Vagina (tissue), 2 donors: ENCODE measurements around the gene SCLT1. TPM values are rescaled to one million over a fixed set of nuclear protein-coding genes. Genes with fewer than 3 reads are reported as not detected.
A peak's percentile ranks its signal among the peaks of the same experiment; 100 is the strongest.

ENCODE experiments used
- DNase-seq, 2 donors: peaks; one replicate each; pipeline ENCODE4 v3.0.0-alpha.2; 2017; ENCODE audit errors: extremely low spot score in 2 of 2
- H3K27ac ChIP-seq: fragments of 200-600 bp; sonication (generic); one replicate; pipeline ENCODE4 v1.5.1; 2019
- H3K27me3 ChIP-seq: fragments of 200-600 bp; sonication (generic); one replicate; pipeline ENCODE4 v1.5.1; 2019
- H3K36me3 ChIP-seq, 2 donors: fragments of 200-600 bp; sonication (generic); one replicate each; pipeline ENCODE4 v1.5.1; 2017 to 2019
- H3K4me1 ChIP-seq: fragments of 200-600 bp; sonication (generic); one replicate; pipeline ENCODE4 v1.5.1; 2019
- H3K4me3 ChIP-seq, 2 donors: fragments of 200-600 bp; sonication (generic); 1 replicate in 1 of 2; 2 replicates in 1 of 2; pipeline ENCODE4 v1.5.1; 2016 to 2019
- H3K9me3 ChIP-seq: fragments of 200-600 bp; sonication (generic); one replicate; pipeline ENCODE4 v1.5.1; 2019
- POLR2A ChIP-seq, 2 donors: fragments of 450-650 bp; IDR thresholded peaks; one replicate each; pipeline ENCODE4 v1.6.1; 2017; ENCODE audit warnings: antibody characterized with exemption in 2 of 2, mild to moderate bottlenecking in 2 of 2, moderate library complexity in 2 of 2
- POLR2AphosphoS5 ChIP-seq, 2 donors: sonication (generic); formaldehyde crosslinking; IDR thresholded peaks; one replicate each; pipeline ENCODE4 v1.9.0; 2017; ENCODE audit warnings: antibody characterized with exemption in 2 of 2, mild to moderate bottlenecking in 2 of 2, low read depth in 1 of 2; ENCODE audit not compliant: insufficient read depth in 1 of 2
- intact Hi-C: fragments of 100-400 bp; cut with DNase I; formaldehyde crosslinking; loops from one replicate; pipeline ENCODE4 v1.15.1; 2023
- total RNA-seq: library from RNA; depleted of rRNA; stranded (reverse); fragments of >200 nt; gene quantifications from one replicate; pipeline ENCODE4 v1.2.3, GENCODE V29; 2016
- TF ChIP-seq, protein P1 (sequence below), 3 experiments: fragments of 450-650 bp in 2 of 3; fragments of 200-600 bp in 1 of 3; sonication (generic) in 1 of 3; IDR thresholded peaks; one replicate each; pipeline ENCODE4 v1.5.1; 2017 to 2019; ENCODE audit warnings: antibody characterized with exemption in 3 of 3, mild to moderate bottlenecking in 2 of 3, moderate library complexity in 2 of 3

Gene SCLT1
- 18.9 TPM for total RNA-seq

DNA sequence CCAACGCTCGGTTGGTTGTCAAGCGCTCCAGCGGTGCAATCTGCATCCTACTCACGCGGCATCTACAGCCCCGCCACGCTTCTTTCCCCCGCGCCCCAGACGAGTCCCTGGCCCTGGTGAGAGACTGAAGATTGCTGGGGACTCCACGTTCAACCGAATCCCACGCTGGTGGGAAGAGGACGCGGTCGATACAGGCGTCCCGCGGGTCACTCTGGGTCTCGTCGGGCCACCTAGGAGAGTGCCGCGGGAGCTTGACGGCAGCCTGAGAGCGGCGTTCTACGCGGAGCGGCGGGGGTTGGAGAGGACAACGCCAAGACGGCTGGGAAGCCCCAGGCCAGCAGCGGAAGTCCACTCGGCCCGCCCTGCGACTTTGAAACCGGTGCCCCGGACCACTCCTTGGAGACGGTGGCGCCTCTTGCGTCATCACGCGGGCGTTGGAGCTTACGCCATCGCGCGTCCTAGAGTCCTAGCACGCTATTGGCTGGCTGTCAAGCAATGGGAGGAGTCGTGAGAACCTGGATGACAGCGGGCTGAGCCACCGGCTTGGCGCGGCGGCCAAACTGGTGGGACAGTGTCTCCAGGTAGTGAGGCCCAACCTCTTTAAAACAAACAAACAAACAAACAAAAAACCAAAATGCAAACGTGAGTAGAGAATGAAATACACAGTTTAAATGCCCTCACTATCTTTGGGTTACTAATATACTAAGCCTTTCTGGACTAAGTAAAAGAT lies at the start of gene SCLT1:
Gene SCLT1 (minus strand): TSS at position 349 of the 730 bp plus-strand sequence. CDS start 436 bp downstream, outside the sequence.
- peak; percentile 98 to 99 for DNase-seq
- TF ChIP-seq, protein P1, sequence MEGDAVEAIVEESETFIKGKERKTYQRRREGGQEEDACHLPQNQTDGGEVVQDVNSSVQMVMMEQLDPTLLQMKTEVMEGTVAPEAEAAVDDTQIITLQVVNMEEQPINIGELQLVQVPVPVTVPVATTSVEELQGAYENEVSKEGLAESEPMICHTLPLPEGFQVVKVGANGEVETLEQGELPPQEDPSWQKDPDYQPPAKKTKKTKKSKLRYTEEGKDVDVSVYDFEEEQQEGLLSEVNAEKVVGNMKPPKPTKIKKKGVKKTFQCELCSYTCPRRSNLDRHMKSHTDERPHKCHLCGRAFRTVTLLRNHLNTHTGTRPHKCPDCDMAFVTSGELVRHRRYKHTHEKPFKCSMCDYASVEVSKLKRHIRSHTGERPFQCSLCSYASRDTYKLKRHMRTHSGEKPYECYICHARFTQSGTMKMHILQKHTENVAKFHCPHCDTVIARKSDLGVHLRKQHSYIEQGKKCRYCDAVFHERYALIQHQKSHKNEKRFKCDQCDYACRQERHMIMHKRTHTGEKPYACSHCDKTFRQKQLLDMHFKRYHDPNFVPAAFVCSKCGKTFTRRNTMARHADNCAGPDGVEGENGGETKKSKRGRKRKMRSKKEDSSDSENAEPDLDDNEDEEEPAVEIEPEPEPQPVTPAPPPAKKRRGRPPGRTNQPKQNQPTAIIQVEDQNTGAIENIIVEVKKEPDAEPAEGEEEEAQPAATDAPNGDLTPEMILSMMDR (IDR thresholded peaks at IDR 0.05) = no peak
- TF ChIP-seq POLR2AphosphoS5 (IDR thresholded peaks at IDR 0.05; ENCODE audit: insufficient read depth in 1 of 2, low read depth in 1 of 2) (peak; percentile 81 to 98), POLR2A (IDR thresholded peaks at IDR 0.05) (peak in 1 of 2 donors; percentile 80)
- H3K36me3 ChIP-seq = no peaks in the 10 kb centered on the region
- no peaks in the 10 kb centered on the region for H3K27me3 ChIP-seq
- peak within 1 kb of the TSS; percentile 75 to 91 for H3K4me3 ChIP-seq
- peaks cover 28% of the 10 kb centered on the region for H3K4me1 ChIP-seq
- intact Hi-C loops = no loop called here
- H3K9me3 ChIP-seq = no peaks in the 10 kb centered on the region
- H3K27ac ChIP-seq = peak within 1 kb of the TSS; percentile 97

DNA sequence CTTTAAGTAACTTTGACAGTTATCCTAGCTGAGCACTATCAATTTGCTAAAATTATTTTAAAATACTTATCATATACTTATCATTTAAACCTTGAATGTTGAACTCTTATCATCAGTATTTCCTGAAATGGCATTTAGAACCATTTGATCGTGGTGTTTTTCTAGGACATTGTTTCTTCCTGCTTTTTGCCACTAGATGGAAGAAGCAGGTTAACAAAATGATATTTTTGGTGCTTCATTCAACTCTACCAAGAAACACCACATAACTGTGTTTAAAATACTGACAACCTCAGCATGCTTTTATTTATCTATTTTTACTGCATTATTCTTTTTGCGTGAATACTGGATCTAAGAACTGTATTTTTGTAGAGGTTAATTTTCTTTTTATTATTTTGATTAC lies 47.2 kb upstream of the SCLT1 start:
- TF ChIP-seq POLR2AphosphoS5 (IDR thresholded peaks at IDR 0.05; ENCODE audit: insufficient read depth in 1 of 2, low read depth in 1 of 2) = no peak
- TF ChIP-seq, protein P1 (IDR thresholded peaks at IDR 0.05) = no peak
- TF ChIP-seq POLR2A (IDR thresholded peaks at IDR 0.05) = no peak
- Histone ChIP-seq H3K4me1 (no peaks in the 10 kb centered on the region), H3K27me3 (no peaks in the 10 kb centered on the region), H3K4me3 (no peak overlapping the region), H3K27ac (no peak overlapping the region), H3K36me3 (no peaks in the 10 kb centered on the region), H3K9me3 (no peaks in the 10 kb centered on the region)
- no peak for DNase-seq
- intact Hi-C loops = no loop called here

DNA sequence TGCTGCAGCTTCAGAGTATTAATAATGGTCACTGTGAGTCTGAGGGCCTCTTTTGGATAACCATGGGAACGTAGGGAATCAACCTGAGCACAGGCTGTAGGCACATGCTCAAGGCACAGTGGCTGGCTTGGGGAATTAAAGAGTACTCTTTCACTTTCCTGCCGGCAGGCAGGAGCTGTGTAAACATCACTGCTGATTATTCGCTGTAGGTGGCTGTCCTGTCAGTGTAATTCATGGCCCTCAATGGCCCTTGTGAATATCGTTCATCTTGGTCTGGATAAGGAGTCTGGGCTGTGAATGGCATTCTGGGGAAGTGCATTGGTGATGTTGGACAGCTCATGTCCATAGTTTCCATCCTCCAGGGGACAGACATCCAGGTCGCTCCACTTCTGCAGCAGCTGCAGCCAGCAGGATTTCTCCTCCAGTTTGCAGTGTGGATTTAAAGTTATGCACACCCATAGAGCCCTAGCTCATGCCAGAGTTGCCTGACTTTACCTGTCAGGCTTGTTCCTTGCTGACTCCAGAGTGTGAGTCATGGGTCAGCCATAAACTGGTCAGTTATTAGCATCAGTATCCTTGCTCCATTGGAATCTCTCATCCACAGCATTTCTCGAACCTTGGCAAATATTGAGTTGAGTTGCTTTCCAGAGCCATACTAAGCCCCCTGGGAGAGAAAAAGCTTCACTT lies 45.6 kb upstream of the SCLT1 start:
- intact Hi-C loops = no loop called here
- no peak for DNase-seq
- no peak overlapping the region for H3K27ac ChIP-seq
- no peaks in the 10 kb centered on the region for H3K4me1 ChIP-seq
- no peaks in the 10 kb centered on the region for H3K9me3 ChIP-seq
- no peak overlapping the region for H3K4me3 ChIP-seq
- H3K36me3 ChIP-seq = no peaks in the 10 kb centered on the region
- no peaks in the 10 kb centered on the region for H3K27me3 ChIP-seq
- TF ChIP-seq, protein P1 (IDR thresholded peaks at IDR 0.05) = no peak
- TF ChIP-seq POLR2A (IDR thresholded peaks at IDR 0.05) = no peak
- TF ChIP-seq POLR2AphosphoS5 (IDR thresholded peaks at IDR 0.05; ENCODE audit: insufficient read depth in 1 of 2, low read depth in 1 of 2) = no peak

DNA sequence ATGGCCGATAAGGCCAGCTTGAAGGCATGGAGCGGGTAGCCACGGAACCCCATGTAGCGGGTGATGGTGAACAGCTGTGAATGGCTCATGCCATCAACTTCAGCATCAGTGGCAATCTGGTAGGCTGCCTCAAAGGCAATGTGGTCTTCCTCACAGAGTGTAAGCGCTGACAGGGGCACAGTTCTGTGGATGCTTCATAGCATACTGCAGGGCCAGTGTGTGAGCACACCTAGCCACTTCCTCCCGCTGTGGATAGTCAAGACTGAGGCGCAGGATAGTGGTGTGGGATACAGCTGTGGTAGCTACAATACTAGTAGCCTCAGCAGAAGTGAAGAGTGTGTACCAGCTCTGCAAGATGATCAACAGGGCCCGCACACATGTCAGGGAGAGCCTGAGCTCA lies 43.1 kb upstream of the SCLT1 start:
- no peaks in the 10 kb centered on the region for H3K27me3 ChIP-seq
- DNase-seq = no peak

More for the DNA sequence above, 43.1 kb upstream of the SCLT1 start:
- Histone ChIP-seq H3K9me3 (no peaks in the 10 kb centered on the region), H3K4me1 (no peaks in the 10 kb centered on the region), H3K4me3 (no peak overlapping the region), H3K27ac (no peak overlapping the region), H3K36me3 (no peaks in the 10 kb centered on the region)
- intact Hi-C loops = no loop called here
- TF ChIP-seq, protein P1 (IDR thresholded peaks at IDR 0.05) = no peak
- TF ChIP-seq POLR2AphosphoS5 (IDR thresholded peaks at IDR 0.05; ENCODE audit: insufficient read depth in 1 of 2, low read depth in 1 of 2) = no peak
- no peak for TF ChIP-seq POLR2A (IDR thresholded peaks at IDR 0.05)
